Activated CD8-positive, alpha-beta memory T cell treated with anti-CD3 and anti-CD28 coated beads, Interleukin-2, amount 10 ng/mL, durations not matched to agents 7 days and 5 days (primary cell): ENCODE results near the gene PCDHGB4. TPM values are rescaled to one million over a fixed set of nuclear protein-coding genes. Genes with fewer than 3 reads are reported as not detected.
"Not testable (repeated sequence)": the region's sequence is repeated elsewhere in the genome, so short reads cannot be mapped to it uniquely, and the experiment has no call there.

Experiments
- ATAC-seq: fragments of 150-1000 bp; cut with Tn5 transposase; one replicate; pipeline ENCODE4 v1.10.0; 2021; ENCODE audit warnings: moderate library complexity
- CTCF ChIA-PET: fragments of 350-600 bp; sonication (Branson Sonifier 250); formaldehyde crosslinking; loops from one replicate; lab custom pipeline; 2021; ENCODE audit warnings: antibody characterized with exemption; lab: Charles Lee
- DNase-seq: peaks from one replicate; pipeline ENCODE4 v3.0.0-alpha.2; 2020
- H3K27ac Mint-ChIP-seq: one replicate; pipeline ENCODE4 v1.8.0; 2021; ENCODE audit warnings: mild to moderate bottlenecking, mixed read lengths
- H3K27me3 Mint-ChIP-seq: one replicate; pipeline ENCODE4 v1.8.0; 2021; ENCODE audit warnings: mixed read lengths
- H3K36me3 Mint-ChIP-seq: one replicate; pipeline ENCODE4 v1.8.0; 2021; ENCODE audit warnings: mild to moderate bottlenecking, mixed read lengths
- H3K4me1 Mint-ChIP-seq: one replicate; pipeline ENCODE4 v1.8.0; 2021; ENCODE audit warnings: mixed read lengths
- H3K4me3 Mint-ChIP-seq: one replicate; pipeline ENCODE4 v1.8.0; 2021; ENCODE audit warnings: mild to moderate bottlenecking, moderate library complexity, mixed read lengths
- H3K9me3 Mint-ChIP-seq: one replicate; pipeline ENCODE4 v1.8.0; 2022; ENCODE audit warnings: low read depth, mixed read lengths
- total RNA-seq, 2 experiments: library from RNA; stranded (reverse); gene quantifications; one replicate each; pipeline ENCODE4 v1.2.3, GENCODE V29; 2021

PCDHGB4 gene
- total RNA-seq, 2 experiments from 2014 or later = 0.07 to 0.09 TPM

DNA sequence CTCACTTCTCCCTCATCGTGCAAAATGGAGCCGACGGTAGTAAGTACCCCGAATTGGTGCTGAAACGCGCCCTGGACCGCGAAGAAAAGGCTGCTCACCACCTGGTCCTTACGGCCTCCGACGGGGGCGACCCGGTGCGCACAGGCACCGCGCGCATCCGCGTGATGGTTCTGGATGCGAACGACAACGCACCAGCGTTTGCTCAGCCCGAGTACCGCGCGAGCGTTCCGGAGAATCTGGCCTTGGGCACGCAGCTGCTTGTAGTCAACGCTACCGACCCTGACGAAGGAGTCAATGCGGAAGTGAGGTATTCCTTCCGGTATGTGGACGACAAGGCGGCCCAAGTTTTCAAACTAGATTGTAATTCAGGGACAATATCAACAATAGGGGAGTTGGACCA lies 43.8 kb downstream of the PCDHGB4 start:
- ATAC-seq (no peak), DNase-seq (no peak)

DNA sequence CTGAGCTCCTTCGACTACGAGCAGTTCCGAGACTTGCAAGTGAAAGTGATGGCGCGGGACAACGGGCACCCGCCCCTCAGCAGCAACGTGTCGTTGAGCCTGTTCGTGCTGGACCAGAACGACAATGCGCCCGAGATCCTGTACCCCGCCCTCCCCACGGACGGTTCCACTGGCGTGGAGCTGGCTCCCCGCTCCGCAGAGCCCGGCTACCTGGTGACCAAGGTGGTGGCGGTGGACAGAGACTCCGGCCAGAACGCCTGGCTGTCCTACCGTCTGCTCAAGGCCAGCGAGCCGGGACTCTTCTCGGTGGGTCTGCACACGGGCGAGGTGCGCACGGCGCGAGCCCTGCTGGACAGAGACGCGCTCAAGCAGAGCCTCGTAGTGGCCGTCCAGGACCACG lies 44.8 kb downstream of the PCDHGB4 start:
- ATAC-seq, H3K36me3 Mint-ChIP-seq, DNase-seq, H3K4me1 Mint-ChIP-seq, CTCF ChIA-PET, H3K4me3 Mint-ChIP-seq: not testable (repeated sequence)
- peaks cover 18% of the 10 kb centered on the region for H3K9me3 Mint-ChIP-seq
- peak overlapping the region; percentile 5 for H3K27ac Mint-ChIP-seq
- H3K27me3 Mint-ChIP-seq = peaks cover 46% of the 10 kb centered on the region

More for the DNA sequence above, 43.8 kb downstream of the PCDHGB4 start:
- H3K36me3 Mint-ChIP-seq = peaks cover 6% of the 10 kb centered on the region
- peaks cover 5% of the 10 kb centered on the region for H3K4me1 Mint-ChIP-seq
- H3K27me3 Mint-ChIP-seq = peaks cover 47% of the 10 kb centered on the region
- CTCF ChIA-PET = interaction anchor here (1.0 to 2.2 kb wide), 8 partner anchors 11 to 101 kb away, joined by 3 to 23 read pairs (median 5); partner anchors contain the start of genes PCDHGA1, PCDHGA11, PCDHGB5 and PCDHGB7
- no peak overlapping the region for H3K27ac Mint-ChIP-seq
- peak overlapping the region; percentile 29 for H3K4me3 Mint-ChIP-seq
- peaks cover 18% of the 10 kb centered on the region for H3K9me3 Mint-ChIP-seq

DNA sequence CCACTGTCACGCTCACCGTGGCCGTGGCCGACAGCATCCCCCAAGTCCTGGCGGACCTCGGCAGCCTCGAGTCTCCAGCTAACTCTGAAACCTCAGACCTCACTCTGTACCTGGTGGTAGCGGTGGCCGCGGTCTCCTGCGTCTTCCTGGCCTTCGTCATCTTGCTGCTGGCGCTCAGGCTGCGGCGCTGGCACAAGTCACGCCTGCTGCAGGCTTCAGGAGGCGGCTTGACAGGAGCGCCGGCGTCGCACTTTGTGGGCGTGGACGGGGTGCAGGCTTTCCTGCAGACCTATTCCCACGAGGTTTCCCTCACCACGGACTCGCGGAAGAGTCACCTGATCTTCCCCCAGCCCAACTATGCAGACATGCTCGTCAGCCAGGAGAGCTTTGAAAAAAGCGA lies 45.2 kb downstream of the PCDHGB4 start:
- CTCF ChIA-PET, ATAC-seq, H3K27ac Mint-ChIP-seq, H3K4me1 Mint-ChIP-seq, DNase-seq, H3K4me3 Mint-ChIP-seq, H3K36me3 Mint-ChIP-seq: not testable (repeated sequence)
- H3K27me3 Mint-ChIP-seq = peaks cover 46% of the 10 kb centered on the region
- peaks cover 18% of the 10 kb centered on the region for H3K9me3 Mint-ChIP-seq

DNA sequence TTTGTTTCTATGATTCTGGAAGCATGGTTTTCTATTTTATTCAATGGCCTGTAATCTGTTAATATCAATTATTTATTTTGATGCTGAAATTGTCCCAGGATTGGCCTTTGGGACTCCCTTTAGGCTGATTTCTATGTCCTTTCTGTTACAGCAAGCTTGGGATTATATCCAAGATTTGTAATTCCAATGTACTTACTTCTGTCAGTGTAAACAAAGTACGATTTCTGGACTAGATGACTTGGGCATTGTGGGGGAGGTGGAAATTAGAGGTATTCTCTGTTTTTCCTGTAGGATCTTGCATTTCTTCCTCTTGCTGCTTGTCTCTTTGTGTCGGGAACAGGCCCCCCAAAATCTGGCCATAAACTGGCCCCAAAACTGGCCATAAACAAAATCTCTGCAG lies 46.5 kb downstream of the PCDHGB4 start:
- peaks cover 38% of the 10 kb centered on the region for H3K27me3 Mint-ChIP-seq
- peaks cover 5% of the 10 kb centered on the region for H3K4me1 Mint-ChIP-seq
- H3K27ac Mint-ChIP-seq = no peak overlapping the region
- CTCF ChIA-PET = no interaction called here
- no peak overlapping the region for H3K4me3 Mint-ChIP-seq
- H3K9me3 Mint-ChIP-seq = peaks cover 14% of the 10 kb centered on the region
- DNase-seq (no peak), ATAC-seq (no peak)
- peaks cover 6% of the 10 kb centered on the region for H3K36me3 Mint-ChIP-seq

DNA sequence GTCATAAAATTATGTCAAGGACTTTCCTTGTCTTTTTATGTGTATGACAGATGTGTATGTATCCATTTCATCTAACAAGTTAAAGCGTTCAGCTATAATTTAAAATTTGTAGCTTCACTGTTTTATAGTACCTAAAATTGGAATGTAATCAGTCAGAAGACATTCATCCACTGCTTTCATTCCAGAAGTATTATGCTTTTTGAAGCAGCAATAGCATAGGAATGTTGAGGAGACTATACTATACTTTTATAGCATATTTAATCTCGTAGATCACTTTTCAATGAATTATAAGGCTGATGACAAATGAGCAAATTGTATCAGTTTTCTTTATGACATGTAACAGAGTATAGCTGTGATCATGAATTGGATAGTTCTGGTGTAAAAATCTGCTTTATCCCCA lies 49.7 kb downstream of the PCDHGB4 start:
- Mint-ChIP-seq H3K4me3 (no peak overlapping the region), H3K27me3 (peaks cover 18% of the 10 kb centered on the region), H3K4me1 (no peaks in the 10 kb centered on the region), H3K27ac (no peak overlapping the region), H3K36me3 (peaks cover 3% of the 10 kb centered on the region), H3K9me3 (peaks cover 3% of the 10 kb centered on the region)
- CTCF ChIA-PET = interaction anchor here (0.7 to 1.5 kb wide), 4 partner anchors 20 to 127 kb away, joined by 3 to 4 read pairs (median 3); partner anchors contain the start of gene PCDHGB7
- no peak for ATAC-seq
- no peak for DNase-seq

DNA sequence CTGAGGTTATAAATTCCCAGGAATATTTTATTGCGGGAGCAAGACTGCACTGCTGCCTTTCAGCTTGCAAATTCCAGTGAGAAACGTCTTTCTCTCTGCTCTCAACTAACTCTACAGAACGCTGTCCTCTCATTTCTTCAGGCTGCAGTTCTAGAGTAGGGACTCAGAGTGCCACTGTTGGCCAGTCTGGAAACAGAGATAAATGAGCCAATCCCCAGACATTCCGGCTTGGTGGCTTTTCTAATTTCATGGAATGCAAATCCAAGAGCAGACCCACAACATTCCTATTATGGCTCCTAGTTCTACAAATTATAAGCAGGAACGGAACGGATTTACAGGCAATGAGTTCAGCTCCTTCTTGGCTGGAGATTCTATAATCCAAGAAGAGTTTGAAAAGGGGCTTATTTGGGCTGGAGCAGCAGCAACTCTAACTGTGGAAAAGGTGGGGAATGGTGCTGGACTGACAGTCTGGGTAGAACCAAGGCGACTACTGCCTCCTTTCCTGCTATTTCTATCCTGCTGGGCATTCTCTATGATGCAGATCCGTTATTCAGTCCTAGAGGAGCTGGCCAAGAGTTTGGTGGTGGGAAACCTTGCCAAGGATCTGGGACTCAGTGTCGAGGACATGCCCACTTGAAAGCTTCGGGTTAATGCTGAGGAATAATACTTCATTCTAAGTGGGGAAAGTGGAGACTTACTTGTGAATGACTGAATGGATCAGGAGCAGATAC lies 52.1 kb downstream of the PCDHGB4 start:
- ATAC-seq (no peak), DNase-seq (no peak)
- Mint-ChIP-seq H3K9me3 (no peaks in the 10 kb centered on the region), H3K4me1 (no peaks in the 10 kb centered on the region), H3K27ac (no peak overlapping the region), H3K36me3 (no peaks in the 10 kb centered on the region), H3K4me3 (no peak overlapping the region), H3K27me3 (peaks cover 6% of the 10 kb centered on the region)
- CTCF ChIA-PET = no interaction called here

Other genes starting within 250 kb of the PCDHGB4 start
- gene PCDHB6, start 237.6 kb upstream of the PCDHGB4 start, total RNA-seq = not detected
- gene PCDHB7, start 215.1 kb upstream of the PCDHGB4 start, total RNA-seq = not detected
- not detected for gene PCDHB8, start 209.9 kb upstream of the PCDHGB4 start, total RNA-seq
- gene PCDHB16, start 205.3 kb upstream of the PCDHGB4 start, total RNA-seq = not detected
- gene PCDHB9, start 200.5 kb upstream of the PCDHGB4 start, total RNA-seq = not detected
- not detected for gene PCDHB10, start 195.3 kb upstream of the PCDHGB4 start, total RNA-seq
- not detected for gene PCDHB11, start 188.1 kb upstream of the PCDHGB4 start, total RNA-seq
- gene PCDHB12, start 179.0 kb upstream of the PCDHGB4 start, total RNA-seq = not detected
- gene PCDHB13, start 173.8 kb upstream of the PCDHGB4 start, total RNA-seq = not detected
- not detected for gene PCDHB14, start 164.4 kb upstream of the PCDHGB4 start, total RNA-seq
- not detected for gene PCDHB15, start 142.3 kb upstream of the PCDHGB4 start, total RNA-seq
- 1 to 10 TPM in 1 of 2 experiments, under 1 TPM in 1; 0.56 to 1.1 TPM for gene SLC25A2, start 83.6 kb upstream of the PCDHGB4 start, total RNA-seq
- 10 to 100 TPM; 57.3 to 64.6 TPM for gene TAF7, start 66.9 kb upstream of the PCDHGB4 start, total RNA-seq
- gene PCDHGA1, start 57.2 kb upstream of the PCDHGB4 start, total RNA-seq = not detected
- gene PCDHGA2, start 48.9 kb upstream of the PCDHGB4 start, total RNA-seq = not detected
- under 1 TPM in 1 of 2 experiments, not detected in 1; 0.15 TPM for gene PCDHGA3, start 43.9 kb upstream of the PCDHGB4 start, total RNA-seq
- gene PCDHGB1, start 37.6 kb upstream of the PCDHGB4 start, total RNA-seq = not detected
- under 1 TPM in 1 of 2 experiments, not detected in 1; 0.20 TPM for gene PCDHGA4, start 32.7 kb upstream of the PCDHGB4 start, total RNA-seq
- under 1 TPM; 0.12 to 0.67 TPM for gene PCDHGB2, start 27.7 kb upstream of the PCDHGB4 start, total RNA-seq
- gene PCDHGA5, start 23.5 kb upstream of the PCDHGB4 start, total RNA-seq = under 1 TPM; 0.09 to 0.12 TPM
- under 1 TPM; 0.09 to 0.41 TPM for gene PCDHGB3, start 17.5 kb upstream of the PCDHGB4 start, total RNA-seq
- gene PCDHGA6, start 13.8 kb upstream of the PCDHGB4 start, total RNA-seq = under 1 TPM; 0.16 to 0.20 TPM
- gene PCDHGA7, start 5.0 kb upstream of the PCDHGB4 start, total RNA-seq = under 1 TPM in 1 of 2 experiments, not detected in 1; 0.07 TPM
- gene PCDHGA8, start 4.9 kb downstream of the PCDHGB4 start, total RNA-seq = not detected
- gene PCDHGB5, start 10.2 kb downstream of the PCDHGB4 start, total RNA-seq = not detected
- gene PCDHGA9, start 15.1 kb downstream of the PCDHGB4 start, total RNA-seq = not detected
- gene PCDHGB6, start 20.3 kb downstream of the PCDHGB4 start, total RNA-seq = not detected
- gene PCDHGA10, start 25.3 kb downstream of the PCDHGB4 start, total RNA-seq = not detected
- gene PCDHGB7, start 30.0 kb downstream of the PCDHGB4 start, total RNA-seq = not detected
- gene PCDHGA11, start 33.4 kb downstream of the PCDHGB4 start, total RNA-seq = not detected
- under 1 TPM in 1 of 2 experiments, not detected in 1; 0.07 TPM for gene PCDHGA12, start 42.8 kb downstream of the PCDHGB4 start, total RNA-seq
- gene PCDHGC3, start 88.3 kb downstream of the PCDHGB4 start, total RNA-seq = not detected
- not detected for gene PCDHGC4, start 97.3 kb downstream of the PCDHGB4 start, total RNA-seq
- gene PCDHGC5, start 101.4 kb downstream of the PCDHGB4 start, total RNA-seq = not detected
- gene DIAPH1, start 231.3 kb downstream of the PCDHGB4 start, total RNA-seq = 100 to 1,000 TPM; 284 to 295 TPM
- 10 to 100 TPM; 87.1 to 90.0 TPM for gene HDAC3, start 249.2 kb downstream of the PCDHGB4 start, total RNA-seq
- gene RELL2, start 249.3 kb downstream of the PCDHGB4 start, total RNA-seq = 10 to 100 TPM; 28.0 to 35.8 TPM